Left forelimb (tissue), 1 donor: ENCODE results near the gene CDH3.

ENCODE experiments used
- DNase-seq: peaks from one replicate; pipeline ENCODE4 v3.0.0-alpha.2; 2018; ENCODE audit warnings: low spot score

CDH3 gene

GRCh38 chr16:68644715-68645493 lies at the start of gene CDH3:
Gene CDH3, plus strand, starts transcription at chr16:68645310. Its CDS starts 70 bp downstream, at chr16:68645380.
- DNase-seq, result no peak

DNA sequence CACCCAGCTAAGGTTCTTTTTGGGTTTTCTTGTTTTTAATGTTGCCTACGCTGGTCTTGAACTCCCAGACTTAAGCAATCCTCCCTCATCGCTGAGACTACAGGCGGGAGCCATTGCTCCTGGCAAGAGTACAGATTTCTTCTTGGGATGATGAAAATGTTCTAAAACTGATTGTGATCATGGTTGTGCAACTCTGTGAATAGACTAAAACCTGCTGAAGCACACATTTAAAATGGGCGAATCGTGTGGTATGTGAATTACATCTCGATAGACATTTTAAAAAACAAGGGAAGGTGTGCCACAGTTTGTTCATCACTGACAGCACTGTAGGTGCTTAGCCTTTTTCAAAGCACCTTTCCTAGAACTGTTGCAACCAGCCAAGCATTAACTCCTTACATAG lies 48.8 kb upstream of the CDH3 start:
- no peak for DNase-seq

GRCh38 chr16:68599586-68599985 lies 45.5 kb upstream of the CDH3 start:
- no peak for DNase-seq

DNA sequence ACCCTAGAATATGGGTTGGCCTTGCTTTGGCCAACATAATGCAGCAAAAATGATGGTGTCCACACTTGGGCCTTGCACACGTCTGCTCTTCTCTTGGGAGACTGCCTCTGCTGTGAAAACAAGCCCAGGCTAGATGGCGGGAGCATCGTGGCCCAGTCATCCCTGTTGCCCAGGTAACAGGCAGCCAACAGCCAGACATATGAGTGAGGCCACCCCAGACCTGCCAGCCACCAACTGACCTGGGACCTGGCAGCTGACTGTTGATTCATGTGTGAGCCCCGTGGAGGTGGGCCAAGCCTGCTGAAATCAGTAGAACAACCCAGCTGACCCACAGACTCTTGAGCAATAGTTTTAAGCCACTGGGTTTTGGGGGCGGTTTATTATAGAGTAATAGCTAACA lies 39.4 kb upstream of the CDH3 start:
- DNase-seq, result no peak

- no peak for DNase-seq
Measured at GRCh38 chr16:68607443-68607842, 37.7 kb upstream of the CDH3 start.

- DNase-seq, result no peak
Measured at GRCh38 chr16:68608330-68608729, 36.8 kb upstream of the CDH3 start.

DNA sequence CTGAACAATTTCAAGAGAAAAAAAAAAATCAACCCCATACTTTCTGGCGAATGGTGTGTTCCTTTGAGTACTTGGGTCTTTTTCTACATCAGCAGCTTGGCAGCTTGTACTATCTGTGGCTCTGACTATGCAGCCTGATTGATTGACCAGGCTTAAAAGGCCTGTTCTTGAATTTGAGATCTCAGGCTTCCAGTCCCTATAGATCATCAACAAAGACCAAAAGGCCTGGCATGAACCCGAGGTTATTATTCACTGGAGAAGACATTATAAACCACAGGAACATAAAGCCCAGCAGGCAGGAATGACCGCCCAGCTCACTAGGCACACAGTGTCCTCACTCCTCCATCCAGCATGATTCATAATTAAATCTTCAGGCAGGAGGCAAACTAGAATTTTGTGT lies 32.1 kb upstream of the CDH3 start:
- no peak for DNase-seq

DNA sequence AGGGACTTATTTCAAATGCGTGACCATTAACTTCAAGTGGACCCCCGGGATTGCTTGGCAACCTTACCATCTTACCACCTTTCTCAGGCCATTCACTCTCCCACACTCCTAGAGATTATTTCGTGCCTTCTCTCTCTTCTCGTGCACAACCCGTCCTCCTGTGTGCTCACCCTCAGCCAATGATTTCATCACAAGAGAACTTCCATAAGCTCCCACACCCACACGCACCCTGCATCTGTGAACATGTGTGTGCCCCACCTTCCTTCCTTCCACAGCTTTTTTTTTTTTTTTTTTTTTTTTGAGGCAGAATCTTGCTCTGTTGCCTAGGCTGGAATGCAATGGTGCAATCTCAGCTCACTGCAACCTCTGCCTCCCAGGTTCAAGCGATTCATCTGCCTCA lies 27.4 kb upstream of the CDH3 start:
- DNase-seq, result no peak

GRCh38 chr16:68626557-68626956 lies 18.6 kb upstream of the CDH3 start:
- DNase-seq, result no peak

DNA sequence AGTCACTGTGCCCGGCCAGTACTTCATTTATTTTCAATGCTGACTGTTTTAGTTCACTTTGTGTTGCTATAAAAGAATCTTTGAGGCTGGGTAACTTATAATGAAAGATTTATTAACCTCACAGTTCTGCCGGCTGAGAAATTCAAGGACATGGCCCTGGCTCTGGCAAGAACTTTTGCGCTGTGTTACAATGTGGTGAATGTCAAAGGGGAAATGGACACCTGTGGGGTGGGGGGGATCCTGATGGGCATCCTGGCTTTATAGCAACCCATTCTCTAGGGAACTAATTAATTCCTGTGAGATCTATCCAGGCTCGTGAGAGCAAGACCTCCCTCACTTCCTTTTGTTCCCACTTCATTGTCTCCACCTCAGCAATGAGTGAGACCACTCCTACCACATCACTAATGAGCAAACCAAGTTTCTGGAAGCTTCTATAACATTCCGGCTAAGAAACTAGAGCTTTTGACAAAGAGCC lies 17.1 kb upstream of the CDH3 start:
- DNase-seq, result no peak

DNA sequence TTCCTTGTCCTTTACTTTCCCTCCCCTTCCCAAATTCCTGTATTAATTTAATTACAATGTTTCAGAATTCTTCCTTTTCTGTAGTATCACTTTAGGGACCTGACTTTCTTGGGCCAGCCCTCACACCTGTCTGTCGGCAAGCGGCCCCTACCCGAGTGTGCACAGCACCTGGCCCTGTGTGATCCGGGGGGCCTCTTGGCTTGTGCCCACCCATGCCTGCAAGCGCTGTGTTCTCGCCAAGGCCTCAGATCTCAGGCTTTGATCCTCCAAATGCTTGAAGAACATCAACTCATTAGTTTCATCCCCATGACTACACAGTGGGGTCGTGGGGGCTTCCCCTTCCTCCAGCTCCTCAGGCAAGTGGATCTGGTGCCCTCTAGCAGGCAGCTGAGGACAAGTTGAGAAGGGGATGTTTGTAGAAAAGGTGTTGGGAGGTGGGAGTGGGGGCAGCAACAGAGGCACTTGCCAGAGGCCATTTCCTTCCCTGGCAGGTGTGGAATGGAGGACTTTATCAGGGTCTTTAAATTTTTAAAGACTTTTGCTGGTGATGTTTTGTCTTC lies 15.7 kb upstream of the CDH3 start:
- DNase-seq, result no peak

GRCh38 chr16:68636064-68636560 lies 9.0 kb upstream of the CDH3 start:
- no peak for DNase-seq

GRCh38 chr16:68636818-68637217 lies 8.3 kb upstream of the CDH3 start:
- DNase-seq, result no peak

- no peak for DNase-seq
Measured at GRCh38 chr16:68640972-68641371, 4.1 kb upstream of the CDH3 start.

DNA sequence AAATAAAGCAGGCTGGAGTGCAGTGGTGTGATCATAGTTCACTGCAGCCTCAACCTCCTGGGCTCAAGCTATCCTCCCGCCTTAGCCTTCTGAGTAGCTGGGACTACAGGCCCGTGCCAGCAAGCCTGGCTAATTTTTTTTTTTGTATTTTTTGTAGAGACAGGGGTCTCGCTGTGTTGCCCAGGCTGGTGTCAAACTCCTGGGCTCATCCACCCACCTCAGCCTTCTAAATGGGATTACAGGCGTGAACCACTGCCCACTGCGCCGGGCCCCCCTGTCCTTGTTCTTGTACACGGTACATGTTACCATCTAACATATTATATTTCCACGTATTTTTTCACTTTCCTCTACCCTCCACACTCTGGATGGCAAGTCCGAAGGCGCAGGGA lies 3.1 kb upstream of the CDH3 start:
- no peak for DNase-seq

DNA sequence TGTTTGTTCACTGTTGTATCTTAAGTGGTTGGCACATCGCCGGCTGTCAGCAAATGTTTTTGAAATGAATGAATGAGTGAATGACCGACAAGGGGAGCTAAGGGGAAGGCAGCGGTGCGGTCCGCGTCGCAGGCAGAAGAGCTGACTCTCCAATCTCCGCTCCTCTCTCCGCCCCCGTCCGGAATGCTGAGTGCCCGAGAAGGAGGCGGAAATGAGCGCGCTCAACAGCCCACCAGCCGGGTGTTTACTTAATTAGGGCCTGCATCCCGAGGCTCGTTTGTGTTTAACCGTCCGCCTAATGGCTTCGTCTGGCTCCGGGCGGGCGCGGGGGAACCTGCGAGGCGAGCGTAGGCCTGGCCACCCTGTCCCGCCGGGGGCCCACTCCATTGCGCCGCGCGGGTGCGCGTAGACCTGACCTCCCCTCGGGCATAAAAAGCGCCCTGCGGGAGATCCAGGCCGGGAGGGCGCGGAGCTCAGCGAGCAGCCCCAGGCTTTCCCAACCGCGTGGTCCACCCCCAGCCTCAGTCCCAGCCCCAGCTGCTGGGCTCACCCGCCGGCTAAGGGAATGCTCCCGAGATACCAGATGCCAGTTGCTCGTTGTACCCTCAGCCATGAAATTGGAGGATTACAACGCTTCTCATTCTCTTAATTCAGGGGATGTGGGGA lies 2.5 kb upstream of the CDH3 start:
- DNase-seq, result no peak

DNA sequence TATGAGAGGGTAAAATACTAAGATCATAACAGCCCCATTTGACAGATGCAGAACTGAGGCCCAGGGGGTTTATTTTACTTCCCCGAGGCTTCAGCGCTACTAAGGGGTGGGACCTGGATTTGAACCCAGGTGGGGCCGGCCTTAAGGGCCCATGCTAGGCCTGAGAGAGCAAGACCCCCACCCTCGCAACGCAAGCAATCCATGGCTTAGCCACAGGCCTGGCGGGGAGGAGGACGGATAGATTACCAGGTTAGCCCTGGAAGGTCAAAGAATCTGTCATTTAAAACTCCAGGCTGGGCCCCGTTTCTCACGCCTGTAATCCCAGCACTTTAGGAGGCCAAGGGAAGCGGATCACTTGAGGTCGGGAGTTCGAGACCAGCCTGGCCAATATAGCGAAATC lies 1.9 kb upstream of the CDH3 start:
- no peak for DNase-seq

- no peak for DNase-seq
Measured at GRCh38 chr16:68643847-68644246, 1.3 kb upstream of the CDH3 start.

DNA sequence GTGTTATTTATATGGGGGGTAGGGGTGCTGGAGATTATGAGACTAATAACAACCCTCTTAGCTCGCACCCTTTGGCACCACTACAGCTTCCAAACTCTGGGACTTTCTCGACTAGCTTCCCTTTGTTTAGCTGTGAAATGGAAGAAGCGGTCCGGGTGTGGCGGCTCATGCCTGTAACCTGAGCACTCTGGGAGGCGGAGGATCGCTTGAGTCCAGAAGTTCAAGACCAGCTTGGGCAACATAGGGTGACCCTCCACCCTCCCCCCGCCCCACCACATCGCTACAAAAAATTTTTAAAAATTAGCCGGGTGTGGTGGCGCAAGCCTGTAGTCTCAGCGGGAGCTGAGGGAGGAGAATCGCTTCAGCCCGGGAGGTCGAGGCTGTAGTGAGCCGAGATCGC lies 814 bp upstream of the CDH3 start:
- no peak for DNase-seq

- no peak for DNase-seq
Measured at GRCh38 chr16:68645494-68646388, 631 bp downstream of the CDH3 start.

- DNase-seq, result no peak
Measured at GRCh38 chr16:68646953-68647659, 2.0 kb downstream of the CDH3 start.
